ENCODE results near the gene GRID1. TPM values are rescaled to one million over a fixed set of nuclear protein-coding genes. Genes with fewer than 3 reads are reported as not detected.
A peak's percentile ranks its signal among the peaks of the same experiment; 100 is the strongest.

The GRID1 gene
- total RNA-seq, 1 donor from 2014 or later, result under 0.01 TPM

DNA sequence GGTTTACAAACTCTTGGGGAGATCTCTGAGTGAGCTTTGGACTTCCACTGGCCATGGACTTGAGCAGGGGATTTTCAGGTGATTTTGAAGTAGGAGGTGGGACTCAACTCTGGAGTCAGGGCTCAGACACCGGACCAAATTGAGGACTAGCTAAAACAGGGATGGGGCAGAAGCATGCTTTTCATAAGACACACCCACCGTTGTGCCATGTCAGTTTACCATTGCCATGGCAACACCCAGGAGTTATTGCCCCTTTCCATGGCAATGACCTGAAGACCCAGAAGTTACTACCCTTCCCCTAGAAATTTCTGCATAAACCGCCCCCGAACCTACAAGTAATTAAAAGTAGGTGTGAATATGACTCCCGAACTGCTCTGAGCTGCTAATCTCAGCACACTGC, 320.7 kb downstream of the GRID1 start:
- FAIRE-seq (no peak), DNase-seq (ENCODE audit: low read depth) (no peak)
- TF ChIP-seq CTCF (IDR thresholded peaks at IDR 0.05; ENCODE audit: insufficient read depth, low read length, severe bottlenecking), result no peak

GRCh38 chr10:86044029-86044428, 322.6 kb downstream of the GRID1 start:
- no peaks in the 10 kb centered on the region for H3K36me3 ChIP-seq (ENCODE audit: control insufficient read depth, insufficient read depth, low read length)
- no peak overlapping the region for H3K4me3 ChIP-seq (ENCODE audit: low read depth, low read length)
- DNase-seq (ENCODE audit: low read depth), result no peak
- no peak for FAIRE-seq
- TF ChIP-seq CTCF (IDR thresholded peaks at IDR 0.05; ENCODE audit: insufficient read depth, low read length, severe bottlenecking), result no peak
- H3K27me3 ChIP-seq (ENCODE audit: control insufficient read depth, insufficient read depth, low read length), result no peaks in the 10 kb centered on the region

More for the DNA sequence above, 320.7 kb downstream of the GRID1 start:
- Histone ChIP-seq H3K36me3 (ENCODE audit: control insufficient read depth, insufficient read depth, low read length) (no peaks in the 10 kb centered on the region), H3K4me3 (ENCODE audit: low read depth, low read length) (no peak overlapping the region), H3K27me3 (ENCODE audit: control insufficient read depth, insufficient read depth, low read length) (no peaks in the 10 kb centered on the region)

GRCh38 chr10:86043236-86043635, 323.4 kb downstream of the GRID1 start:
- no peak for FAIRE-seq
- no peak for TF ChIP-seq CTCF (IDR thresholded peaks at IDR 0.05; ENCODE audit: insufficient read depth, low read length, severe bottlenecking)
- DNase-seq (ENCODE audit: low read depth), result peak; percentile 46
- H3K4me3 ChIP-seq (ENCODE audit: low read depth, low read length), result no peak overlapping the region
- H3K27me3 ChIP-seq (ENCODE audit: control insufficient read depth, insufficient read depth, low read length), result no peaks in the 10 kb centered on the region
- no peaks in the 10 kb centered on the region for H3K36me3 ChIP-seq (ENCODE audit: control insufficient read depth, insufficient read depth, low read length)

GRCh38 chr10:86042161-86042560, 324.4 kb downstream of the GRID1 start:
- DNase-seq (ENCODE audit: low read depth), result no peak
- Histone ChIP-seq H3K36me3 (ENCODE audit: control insufficient read depth, insufficient read depth, low read length) (no peaks in the 10 kb centered on the region), H3K4me3 (ENCODE audit: low read depth, low read length) (no peak overlapping the region), H3K27me3 (ENCODE audit: control insufficient read depth, insufficient read depth, low read length) (no peaks in the 10 kb centered on the region)
- TF ChIP-seq CTCF (IDR thresholded peaks at IDR 0.05; ENCODE audit: insufficient read depth, low read length, severe bottlenecking), result no peak
- no peak for FAIRE-seq

DNA sequence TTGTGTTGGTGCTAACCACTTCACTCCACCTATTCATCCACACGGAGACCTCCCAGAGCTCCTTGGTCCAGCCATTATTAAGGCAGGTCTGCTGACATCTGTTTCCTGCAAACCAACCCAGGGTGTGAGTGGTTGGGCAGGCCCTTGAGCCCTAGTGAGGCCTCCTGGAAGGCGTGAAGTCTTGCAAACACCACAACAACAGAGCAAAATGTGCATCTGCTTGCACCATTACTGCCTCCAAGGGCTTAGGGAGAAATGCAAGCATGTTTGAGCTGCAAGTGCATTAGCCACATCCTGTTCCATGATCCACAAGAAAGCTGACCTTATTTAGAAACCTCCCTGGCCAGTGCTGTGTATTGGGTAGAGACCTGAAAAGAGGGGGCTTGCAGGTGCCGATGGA, 325.5 kb downstream of the GRID1 start:
- Histone ChIP-seq H3K36me3 (ENCODE audit: control insufficient read depth, insufficient read depth, low read length) (no peaks in the 10 kb centered on the region), H3K4me3 (ENCODE audit: low read depth, low read length) (no peak overlapping the region), H3K27me3 (ENCODE audit: control insufficient read depth, insufficient read depth, low read length) (no peaks in the 10 kb centered on the region)
- no peak for TF ChIP-seq CTCF (IDR thresholded peaks at IDR 0.05; ENCODE audit: insufficient read depth, low read length, severe bottlenecking)
- FAIRE-seq, result no peak
- no peak for DNase-seq (ENCODE audit: low read depth)

- FAIRE-seq, result no peak
- H3K27me3 ChIP-seq (ENCODE audit: control insufficient read depth, insufficient read depth, low read length), result no peaks in the 10 kb centered on the region
- no peaks in the 10 kb centered on the region for H3K36me3 ChIP-seq (ENCODE audit: control insufficient read depth, insufficient read depth, low read length)
- H3K4me3 ChIP-seq (ENCODE audit: low read depth, low read length), result no peak overlapping the region
- no peak for TF ChIP-seq CTCF (IDR thresholded peaks at IDR 0.05; ENCODE audit: insufficient read depth, low read length, severe bottlenecking)
- no peak for DNase-seq (ENCODE audit: low read depth)
Measured at GRCh38 chr10:86038371-86038770, 328.2 kb downstream of the GRID1 start.

Measured in bronchial epithelial cell (primary cell).